Activated B cell treated with CpG ODN at 0.5 μM for 24 hours (primary cell): Measurements from ENCODE around the gene CEACAM8. TPM values are rescaled to one million over a fixed set of nuclear protein-coding genes. Genes with fewer than 3 reads are reported as not detected.
"Not testable (repeated sequence)": the region's sequence is repeated elsewhere in the genome, so short reads cannot be mapped to it uniquely, and the experiment has no call there.

Source experiments
- ATAC-seq: fragments of 200-7000 bp; cut with Tn5 transposase; one replicate; pipeline ENCODE4 v1.10.0; 2021; ENCODE audit warnings: low read depth, mild to moderate bottlenecking, moderate library complexity
- CTCF ChIA-PET: fragments of 350-600 bp; sonication (Branson Sonifier 250); formaldehyde crosslinking; loops from one replicate; lab custom pipeline; 2021; ENCODE audit warnings: antibody characterized with exemption; lab: Charles Lee
- POLR2A ChIA-PET: fragments of 350-600 bp; sonication (Branson Sonifier 250); formaldehyde crosslinking; loops from one replicate; lab custom pipeline; 2021; ENCODE audit warnings: antibody characterized with exemption; lab: Charles Lee
- DNase-seq: peaks from one replicate; pipeline ENCODE4 v3.0.0; 2022
- H3K27ac Mint-ChIP-seq: one replicate; pipeline ENCODE4 v1.8.0; 2020; ENCODE audit warnings: mixed read lengths
- H3K27me3 Mint-ChIP-seq: one replicate; pipeline ENCODE4 v1.8.0; 2021; ENCODE audit warnings: mixed read lengths
- H3K36me3 Mint-ChIP-seq: one replicate; pipeline ENCODE4 v1.8.0; 2021; ENCODE audit warnings: low read depth, mixed read lengths
- H3K4me1 Mint-ChIP-seq: one replicate; pipeline ENCODE4 v1.8.0; 2021; ENCODE audit warnings: mixed read lengths
- H3K4me3 Mint-ChIP-seq: one replicate; pipeline ENCODE4 v1.8.0; 2020; ENCODE audit warnings: mild to moderate bottlenecking, mixed read lengths
- H3K9me3 Mint-ChIP-seq: one replicate; pipeline ENCODE4 v1.8.0; 2020; ENCODE audit warnings: mixed read lengths
- intact Hi-C: fragments of 100-400 bp; cut with micrococcal nuclease; formaldehyde crosslinking; loops from one replicate; pipeline ENCODE4 v1.15.1; 2024
- total RNA-seq: library from RNA; stranded (reverse); gene quantifications from 2 replicates; pipeline ENCODE4 v1.2.3, GENCODE V29; 2022
- TF ChIP-seq, protein P1 (sequence below): fragments of 200-600 bp; IDR thresholded peaks from one replicate; pipeline ENCODE4 v1.8.0; 2022; ENCODE audit warnings: antibody characterized with exemption, mild to moderate bottlenecking

The CEACAM8 gene
- total RNA-seq, 1 donor from 2014 or later: not detected

DNA sequence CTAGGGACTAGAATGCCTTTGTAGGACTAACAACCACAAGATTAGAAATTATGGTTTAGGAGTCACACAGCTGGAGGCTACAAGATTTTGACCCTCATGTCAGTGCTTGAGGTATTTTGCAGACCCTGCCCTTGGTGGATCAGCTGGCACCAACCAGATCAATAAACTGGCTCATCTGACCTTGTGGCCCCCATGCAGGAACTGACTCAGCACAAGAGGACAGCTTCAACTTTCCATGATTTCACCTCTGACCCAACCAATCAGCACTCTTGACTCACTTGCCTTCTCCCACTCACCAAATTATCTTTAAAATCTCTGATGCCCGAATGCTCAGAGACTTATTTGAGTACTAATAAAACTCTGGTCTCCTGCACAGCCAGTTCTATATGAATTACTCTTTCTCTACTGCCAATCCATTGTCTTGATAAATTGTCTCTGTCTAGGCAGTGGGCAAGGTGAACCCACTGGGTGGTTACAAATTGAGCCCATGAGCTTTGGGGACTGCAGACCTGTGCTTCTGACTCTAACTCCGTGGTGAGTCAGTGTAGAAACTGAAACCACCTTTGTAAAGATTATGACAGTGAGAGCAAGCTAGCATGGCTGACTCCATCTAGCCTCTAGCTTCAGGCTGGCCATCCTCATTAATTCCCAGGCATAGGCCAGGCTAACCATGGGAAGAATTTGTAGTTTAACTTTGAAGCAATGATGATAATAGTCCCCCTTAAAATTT, 33.9 kb upstream of the CEACAM8 start:
- intact Hi-C loops: no loop called here
- TF ChIP-seq, protein P1, sequence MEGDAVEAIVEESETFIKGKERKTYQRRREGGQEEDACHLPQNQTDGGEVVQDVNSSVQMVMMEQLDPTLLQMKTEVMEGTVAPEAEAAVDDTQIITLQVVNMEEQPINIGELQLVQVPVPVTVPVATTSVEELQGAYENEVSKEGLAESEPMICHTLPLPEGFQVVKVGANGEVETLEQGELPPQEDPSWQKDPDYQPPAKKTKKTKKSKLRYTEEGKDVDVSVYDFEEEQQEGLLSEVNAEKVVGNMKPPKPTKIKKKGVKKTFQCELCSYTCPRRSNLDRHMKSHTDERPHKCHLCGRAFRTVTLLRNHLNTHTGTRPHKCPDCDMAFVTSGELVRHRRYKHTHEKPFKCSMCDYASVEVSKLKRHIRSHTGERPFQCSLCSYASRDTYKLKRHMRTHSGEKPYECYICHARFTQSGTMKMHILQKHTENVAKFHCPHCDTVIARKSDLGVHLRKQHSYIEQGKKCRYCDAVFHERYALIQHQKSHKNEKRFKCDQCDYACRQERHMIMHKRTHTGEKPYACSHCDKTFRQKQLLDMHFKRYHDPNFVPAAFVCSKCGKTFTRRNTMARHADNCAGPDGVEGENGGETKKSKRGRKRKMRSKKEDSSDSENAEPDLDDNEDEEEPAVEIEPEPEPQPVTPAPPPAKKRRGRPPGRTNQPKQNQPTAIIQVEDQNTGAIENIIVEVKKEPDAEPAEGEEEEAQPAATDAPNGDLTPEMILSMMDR: no peak
- Mint-ChIP-seq H3K27me3 (peaks cover 20% of the 10 kb centered on the region), H3K27ac (no peak overlapping the region), H3K36me3 (no peaks in the 10 kb centered on the region), H3K4me1 (peaks cover 2% of the 10 kb centered on the region), H3K4me3 (no peak overlapping the region), H3K9me3 (no peaks in the 10 kb centered on the region)
- ATAC-seq (no peak), DNase-seq (no peak)
- POLR2A ChIA-PET: no interaction called here
- CTCF ChIA-PET: no interaction called here

GRCh38 chr19:42627916-42628315, 33.2 kb upstream of the CEACAM8 start:
- CTCF ChIA-PET: no interaction called here

GRCh38 chr19:42626181-42626580, 31.5 kb upstream of the CEACAM8 start:
- Mint-ChIP-seq H3K4me1 (peaks cover 2% of the 10 kb centered on the region), H3K27ac (no peak overlapping the region), H3K9me3 (no peaks in the 10 kb centered on the region), H3K4me3 (no peak overlapping the region), H3K27me3 (peaks cover 11% of the 10 kb centered on the region), H3K36me3 (no peaks in the 10 kb centered on the region)
- intact Hi-C loops: no loop called here
- DNase-seq (no peak), ATAC-seq (no peak)
- TF ChIP-seq, protein P1: no peak
- ChIA-PET CTCF (interaction anchor here (1.8 kb wide), 1 partner anchor 9 kb away, joined by 6 read pairs; no protein-coding TSS in a partner anchor), POLR2A (no interaction called here)

More at GRCh38 chr19:42627916-42628315, 33.2 kb upstream of the CEACAM8 start:
- Mint-ChIP-seq H3K4me1 (peaks cover 2% of the 10 kb centered on the region), H3K36me3 (no peaks in the 10 kb centered on the region), H3K27me3 (peaks cover 16% of the 10 kb centered on the region), H3K27ac (no peak overlapping the region), H3K9me3 (no peaks in the 10 kb centered on the region), H3K4me3 (no peak overlapping the region)
- TF ChIP-seq, protein P1: no peak
- DNase-seq (no peak), ATAC-seq (no peak)
- intact Hi-C loops: no loop called here
- POLR2A ChIA-PET: no interaction called here

DNA sequence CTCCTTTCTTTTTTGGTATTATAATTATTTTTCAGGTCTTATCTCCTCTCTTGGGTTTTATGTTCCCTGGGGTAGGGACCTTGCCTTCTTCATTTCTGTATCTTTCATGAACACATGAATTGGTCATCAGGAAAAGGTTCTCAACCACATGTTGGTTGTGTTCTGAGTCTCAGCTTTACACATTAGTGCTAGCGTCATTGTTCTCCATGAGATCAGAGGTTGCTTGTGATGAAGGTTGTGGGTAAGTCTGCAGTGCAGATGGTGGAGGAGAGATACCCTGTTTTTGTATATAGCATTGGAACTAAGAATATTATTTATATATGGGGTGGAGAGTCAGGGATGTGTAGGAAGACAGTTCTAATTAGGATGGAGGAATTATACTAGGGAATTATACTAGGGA, 24.5 kb upstream of the CEACAM8 start:
- H3K9me3 Mint-ChIP-seq: no peaks in the 10 kb centered on the region
- H3K27ac Mint-ChIP-seq: no peak overlapping the region
- TF ChIP-seq, protein P1: no peak
- ChIA-PET CTCF (no interaction called here), POLR2A (no interaction called here)
- H3K27me3 Mint-ChIP-seq: peaks cover 17% of the 10 kb centered on the region
- intact Hi-C loops: no loop called here
- H3K4me1 Mint-ChIP-seq: no peaks in the 10 kb centered on the region
- DNase-seq (no peak), ATAC-seq (no peak)
- H3K4me3 Mint-ChIP-seq: no peak overlapping the region
- H3K36me3 Mint-ChIP-seq: no peaks in the 10 kb centered on the region

- H3K9me3 Mint-ChIP-seq: no peaks in the 10 kb centered on the region
- TF ChIP-seq, protein P1: no peak
- DNase-seq: no peak
- no peaks in the 10 kb centered on the region for H3K36me3 Mint-ChIP-seq
- no peak overlapping the region for H3K27ac Mint-ChIP-seq
- peaks cover 22% of the 10 kb centered on the region for H3K27me3 Mint-ChIP-seq
- no peaks in the 10 kb centered on the region for H3K4me1 Mint-ChIP-seq
- no peak for ATAC-seq
- intact Hi-C loops: no loop called here
- H3K4me3 Mint-ChIP-seq: no peak overlapping the region
- ChIA-PET POLR2A (no interaction called here), CTCF (no interaction called here)
Observed at GRCh38 chr19:42613666-42614065, 18.9 kb upstream of the CEACAM8 start.

DNA sequence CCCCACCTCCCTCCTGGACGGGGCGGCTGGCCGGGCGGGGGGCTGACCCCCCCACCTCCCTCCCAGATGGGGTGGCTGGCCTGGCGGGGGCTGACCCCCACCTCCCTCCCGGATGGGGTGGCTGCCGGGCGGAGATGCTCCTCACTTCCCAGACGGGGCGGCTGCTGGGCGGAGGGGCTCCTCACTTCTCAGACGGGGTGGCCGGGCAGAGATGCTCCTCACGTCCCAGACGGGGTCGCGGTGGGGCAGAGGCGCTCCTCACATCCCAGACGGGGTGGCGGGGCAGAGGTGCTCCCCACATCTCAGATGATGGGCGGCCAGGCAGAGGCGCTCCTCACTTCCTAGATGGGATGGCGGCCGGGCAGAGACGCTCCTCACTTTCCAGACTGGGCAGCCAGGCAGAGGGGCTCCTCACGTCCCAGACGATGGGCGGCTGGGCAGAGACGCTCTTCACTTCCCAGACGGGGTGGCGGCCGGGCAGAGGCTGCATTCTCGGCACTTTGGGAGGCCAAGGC, 15.7 kb upstream of the CEACAM8 start:
- H3K4me1 Mint-ChIP-seq, CTCF ChIA-PET, ATAC-seq, DNase-seq, H3K27ac Mint-ChIP-seq, H3K36me3 Mint-ChIP-seq, H3K9me3 Mint-ChIP-seq, H3K4me3 Mint-ChIP-seq, intact Hi-C loops, POLR2A ChIA-PET: not testable (repeated sequence)
- H3K27me3 Mint-ChIP-seq: peaks cover 24% of the 10 kb centered on the region
